ENCODE data around the gene SUGT1.
A peak's percentile ranks its signal among the peaks of the same experiment; 100 is the strongest.

The SUGT1 gene

GRCh38 chr13:52652980-52653303, 306 bp downstream of the SUGT1 start (continued):
- TF ChIP-seq ZNF274 (IDR thresholded peaks at IDR 0.05; ENCODE audit: low read length), result no peak
- no peak for TF ChIP-seq ZNF274 (tag by site-specific recombination; IDR thresholded peaks at IDR 0.05; ENCODE audit: borderline replicate concordance)
- 0 out of 2 replicates have a peak, but pooled peaks have one; percentile 79 for TF ChIP-seq ZSCAN23 (tag by site-specific recombination; IDR thresholded peaks at IDR 0.05)
- TF ChIP-seq ZBTB21 (tag by site-specific recombination; IDR thresholded peaks at IDR 0.05), result no peak

GRCh38 chr13:52659340-52659739, 6.7 kb downstream of the SUGT1 start:
- H3K27ac ChIP-seq (ENCODE audit: extremely low read depth, low read depth, low read length), result no peak overlapping the region
- no peaks in the 10 kb centered on the region for H3K4me1 ChIP-seq (ENCODE audit: control insufficient read depth, insufficient read depth, low read length)
- ChIA-PET POLR2A (no interaction called here), CTCF (interaction anchor here (3.4 kb wide), 1 partner anchor 149 kb away, joined by 17 read pairs; no protein-coding TSS in a partner anchor)
- TF ChIP-seq ZBTB8A (tag by site-specific recombination; IDR thresholded peaks at IDR 0.05) (no peak), SP2 (tag by site-specific recombination; IDR thresholded peaks at IDR 0.05) (no peak), ZNF707 (tag by site-specific recombination; IDR thresholded peaks at IDR 0.05) (no peak), BCL11B (tag by site-specific recombination; IDR thresholded peaks at IDR 0.05; ENCODE audit: low read depth) (no peak), ZNF19 (tag by site-specific recombination; IDR thresholded peaks at IDR 0.05; ENCODE audit: low read depth) (no peak), KLF7 (tag by site-specific recombination; IDR thresholded peaks at IDR 0.05; ENCODE audit: borderline replicate concordance) (no peak), ZSCAN30 (tag by site-specific recombination; IDR thresholded peaks at IDR 0.05) (no peak), ZNF221 (tag by site-specific recombination; IDR thresholded peaks at IDR 0.05; ENCODE audit: borderline replicate concordance) (no peak), ZNF423 (tag by site-specific recombination; IDR thresholded peaks at IDR 0.05) (no peak), ZNF132 (tag by site-specific recombination; IDR thresholded peaks at IDR 0.05; ENCODE audit: borderline replicate concordance) (no peak), ZNF639 (tag by site-specific recombination; IDR thresholded peaks at IDR 0.05) (no peak), ZNF768 (tag by site-specific recombination; IDR thresholded peaks at IDR 0.05) (no peak), ZNF18 (tag by site-specific recombination; IDR thresholded peaks at IDR 0.05) (no peak), ATF2 (tag by site-specific recombination; IDR thresholded peaks at IDR 0.05; ENCODE audit: low read depth) (no peak), ZNF214 (tag by site-specific recombination; IDR thresholded peaks at IDR 0.05; ENCODE audit: borderline replicate concordance) (no peak), OVOL3 (tag by site-specific recombination; IDR thresholded peaks at IDR 0.05) (no peak), REST (tag by site-specific recombination; IDR thresholded peaks at IDR 0.05) (no peak), ZNF398 (tag by site-specific recombination; IDR thresholded peaks at IDR 0.05) (no peak), ZNF600 (tag by site-specific recombination; IDR thresholded peaks at IDR 0.05) (no peak), ZNF416 (tag by site-specific recombination; IDR thresholded peaks at IDR 0.05) (no peak)
- no peak overlapping the region for H3K4me3 ChIP-seq (ENCODE audit: low read depth, low read length)
- H3K9me3 ChIP-seq (ENCODE audit: control insufficient read depth, insufficient read depth, low read depth, low read length), result no peaks in the 10 kb centered on the region
- peaks cover 22 to 52% of the 10 kb centered on the region in 2 experiments for H3K36me3 ChIP-seq (ENCODE audit: control insufficient read depth in 2 of 2, insufficient read depth in 1 of 2, low read length in 2 of 2)

All from HEK293 (cell line).